HG03354 (cell line): Measurements from ENCODE around the gene FHL3.

ENCODE experiments used
- ATAC-seq: cut with Tn5 transposase; IDR thresholded peaks from one replicate; pipeline ENCODE4 v1.9.1; 2021; ENCODE audit warnings: mild to moderate bottlenecking; ENCODE audit not compliant: unreplicated experiment, poor library complexity, severe bottlenecking

The FHL3 gene

DNA sequence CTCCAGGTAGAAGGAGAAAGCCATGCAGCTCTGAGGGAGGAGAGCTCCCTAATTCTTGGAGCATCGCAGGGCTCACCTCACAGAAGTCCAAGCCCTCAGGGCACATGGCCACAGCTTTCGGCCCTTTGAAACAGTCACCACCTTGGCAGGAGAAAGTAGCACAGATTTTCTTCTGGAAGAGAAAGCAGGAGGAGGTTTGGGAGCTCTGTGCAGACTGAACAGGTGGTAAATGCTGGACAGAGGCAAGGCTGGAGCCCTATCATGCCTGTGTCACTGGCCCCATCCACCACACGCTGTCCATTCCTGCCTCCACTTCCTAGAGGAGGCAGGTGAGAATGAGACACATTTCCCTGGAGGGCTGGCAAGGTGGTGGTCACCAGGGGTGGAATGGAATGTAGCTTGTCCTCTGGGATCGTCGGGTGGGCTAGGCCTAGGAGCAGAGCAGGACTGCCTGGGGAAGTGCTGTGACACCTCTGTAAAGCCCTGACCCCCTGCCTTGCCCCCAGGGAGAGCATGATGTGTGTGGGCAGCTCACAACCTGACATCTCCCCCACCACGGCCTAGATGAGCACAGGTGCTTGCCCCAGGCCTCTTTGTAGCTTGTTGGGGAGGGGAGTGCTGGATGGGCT is 55.7 kb downstream of the FHL3 start:
- ATAC-seq: no peak

DNA sequence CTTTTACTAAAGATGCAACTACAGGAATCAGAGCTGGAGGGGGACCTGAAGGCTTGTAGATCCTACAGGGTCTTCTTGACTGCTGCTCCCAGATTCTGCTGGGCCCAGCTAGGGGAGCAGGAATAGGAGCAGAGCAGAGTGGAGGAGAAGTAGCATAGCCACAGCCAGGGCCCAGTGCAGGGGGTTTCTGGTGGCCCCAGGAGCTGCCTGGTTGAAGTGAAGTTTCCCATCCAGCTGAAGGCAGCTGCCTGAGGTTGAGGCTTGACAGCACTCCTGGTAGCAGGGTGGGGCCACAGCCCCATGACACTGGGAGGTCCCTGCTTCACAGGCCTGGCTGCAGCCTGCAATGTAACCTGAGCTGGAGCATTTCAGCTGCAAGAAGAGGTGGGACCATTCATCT is 56.5 kb downstream of the FHL3 start:
- ATAC-seq: no peak

DNA sequence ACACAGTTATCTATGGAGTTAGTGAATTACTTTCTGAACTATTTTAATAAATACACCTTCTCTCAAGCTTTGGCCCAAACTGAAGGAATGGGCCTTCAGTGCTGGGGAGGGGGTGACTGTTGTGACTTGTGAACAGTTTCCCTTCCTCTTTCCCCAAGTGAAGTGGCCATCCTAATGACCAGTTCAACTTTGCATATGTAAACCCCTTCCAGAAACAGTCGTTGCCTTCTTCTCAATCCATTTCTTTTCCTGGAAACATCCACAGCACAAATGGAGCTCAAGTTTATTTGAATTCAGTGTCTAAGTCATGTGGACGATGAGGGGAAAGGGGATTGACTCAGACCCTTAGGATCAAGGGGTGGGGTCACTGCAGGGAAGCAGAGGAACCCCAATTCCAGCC is 57.1 kb downstream of the FHL3 start:
- ATAC-seq: no peak

GRCh38 chr1:37947364-37947763 is 58.0 kb downstream of the FHL3 start:
- no peak for ATAC-seq
